Erythroblast (primary cell): ENCODE data around the gene UGT1A5.

Experiments
- GATA1 ChIP-seq: IDR thresholded peaks from 2 replicates; pipeline ENCODE4 v1.6.1; 2011; ENCODE audit warnings: low read depth, mild to moderate bottlenecking, control low read depth, low read length, moderate library complexity
- POLR2A ChIP-seq: IDR thresholded peaks from 2 replicates; pipeline ENCODE4 v1.6.1; 2011; ENCODE audit warnings: mild to moderate bottlenecking, low read length

DNA sequence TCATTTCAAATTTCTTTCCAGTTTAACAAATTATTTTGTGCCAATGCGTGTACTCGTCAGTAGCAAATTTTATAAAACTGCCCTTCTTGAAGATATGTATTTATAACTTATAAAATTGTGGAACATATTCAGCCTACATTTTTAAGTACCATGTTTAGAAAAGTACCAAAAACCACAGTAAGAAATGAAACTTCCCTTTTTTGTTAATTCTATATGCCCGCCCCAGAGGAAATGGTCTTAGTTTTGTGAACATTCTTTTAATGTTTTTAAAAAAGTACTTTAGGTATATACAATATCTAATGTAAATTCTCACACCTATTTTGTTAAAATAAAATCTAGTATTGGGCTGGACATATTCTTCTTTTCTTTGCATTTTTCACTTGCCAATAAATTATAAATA is 39.8 kb upstream of the UGT1A5 start:
- no peak for TF ChIP-seq POLR2A
- no peak for TF ChIP-seq GATA1
